Naive thymus-derived CD8-positive, alpha-beta T cell (primary cell): ENCODE measurements around the gene ADARB2. TPM values are rescaled to one million over a fixed set of nuclear protein-coding genes. Genes with fewer than 3 reads are reported as not detected.

Source experiments
- ATAC-seq, 2 donors: fragments of 150-1000 bp; cut with Tn5 transposase in 1 of 2; sonication (Bioruptor Pico), chemical (Tn5 transposase) in 1 of 2; 1 replicate in 1 of 2; 2 replicates in 1 of 2; pipeline ENCODE4 v1.10.0; 2021; ENCODE audit warnings: mild to moderate bottlenecking in 2 of 2, moderate library complexity in 2 of 2
- POLR2A ChIA-PET: fragments of 350-600 bp; sonication (Branson Sonifier 250); formaldehyde crosslinking; loops from one replicate; lab custom pipeline; 2021; ENCODE audit warnings: antibody characterized with exemption; lab: Charles Lee
- DNase-seq, 10 donors: peaks; one replicate each; pipeline versions ENCODE4 v3.0.0 to v3.0.0-alpha.2; 2020 to 2022
- H3K27ac Mint-ChIP-seq, 10 donors: one replicate each; pipeline ENCODE4 v1.8.0; 2020 to 2022; ENCODE audit warnings: mild to moderate bottlenecking in 10 of 10, mixed read lengths in 10 of 10, moderate library complexity in 4 of 10, inconsistent platforms in 1 of 10
- H3K27me3 Mint-ChIP-seq, 5 donors: one replicate each; pipeline ENCODE4 v1.8.0; 2021 to 2022; ENCODE audit warnings: mixed read lengths in 5 of 5
- H3K36me3 Mint-ChIP-seq, 3 donors: one replicate each; pipeline ENCODE4 v1.8.0; 2020 to 2022; ENCODE audit warnings: mixed read lengths in 3 of 3, mild to moderate bottlenecking in 2 of 3, inconsistent platforms in 1 of 3
- H3K4me1 Mint-ChIP-seq, 4 donors: one replicate each; pipeline ENCODE4 v1.8.0; 2021 to 2022; ENCODE audit warnings: mixed read lengths in 4 of 4
- H3K4me3 Mint-ChIP-seq, 10 donors: one replicate each; pipeline ENCODE4 v1.8.0; 2020 to 2022; ENCODE audit warnings: mild to moderate bottlenecking in 10 of 10, mixed read lengths in 10 of 10, moderate library complexity in 6 of 10, inconsistent platforms in 1 of 10
- H3K9me3 Mint-ChIP-seq, 9 donors: one replicate each; pipeline ENCODE4 v1.8.0; 2020 to 2022; ENCODE audit warnings: mixed read lengths in 9 of 9, mild to moderate bottlenecking in 3 of 9, inconsistent platforms in 1 of 9, moderate library complexity in 1 of 9
- polyA plus RNA-seq, 3 donors: library from polyadenylated mRNA; unstranded; fragments of 300-500 nt; fragmentation: Illumina TruSeq; gene quantifications; one replicate each; pipeline ENCODE4 v1.2.3, GENCODE V29; 2021
- total RNA-seq, 8 experiments: library from RNA in 2 of 8; stranded (reverse) in 2 of 8; gene quantifications; one replicate each; pipeline ENCODE4 v1.2.3 and lab custom pipeline; 2021 to 2026

ADARB2 gene
- total and polyA plus RNA-seq, 5 experiments from 2014 or later = not detected

- no peak for ATAC-seq
- no peaks in the 10 kb centered on the region for H3K27me3 Mint-ChIP-seq
Observed at GRCh38 chr10:1128649-1129048, 608.7 kb downstream of the ADARB2 start.

GRCh38 chr10:1128115-1128514 lies 609.2 kb downstream of the ADARB2 start:
- Mint-ChIP-seq H3K27me3 (no peaks in the 10 kb centered on the region), H3K27ac (peak overlapping the region in 2 of 10 donors; percentile 33 to 59), H3K4me1 (peaks cover 21 to 29% (median 24%) of the 10 kb centered on the region in 4 donors), H3K4me3 (no peak overlapping the region), H3K36me3 (peaks cover 21 to 92% (median 42%) of the 10 kb centered on the region in 3 donors), H3K9me3 (no peaks in the 10 kb centered on the region)
- ATAC-seq (no peak), DNase-seq (no peak)
- POLR2A ChIA-PET = interaction anchor here (0.8 kb wide), 1 partner anchor 9 kb away, joined by 3 read pairs; no protein-coding TSS in a partner anchor

More at GRCh38 chr10:1128649-1129048, 608.7 kb downstream of the ADARB2 start:
- no peak overlapping the region for H3K27ac Mint-ChIP-seq
- H3K4me3 Mint-ChIP-seq = no peak overlapping the region
- no peaks in the 10 kb centered on the region for H3K9me3 Mint-ChIP-seq
- POLR2A ChIA-PET = no interaction called here
- no peak for DNase-seq
- H3K36me3 Mint-ChIP-seq = peaks cover 19 to 87% (median 39%) of the 10 kb centered on the region in 3 donors
- peaks cover 19 to 28% (median 24%) of the 10 kb centered on the region in 4 donors for H3K4me1 Mint-ChIP-seq

GRCh38 chr10:1127629-1128028 lies 609.7 kb downstream of the ADARB2 start:
- DNase-seq (no peak), ATAC-seq (no peak)
- H3K27ac Mint-ChIP-seq = peak overlapping the region in 1 of 10 donors; percentile 59
- POLR2A ChIA-PET = interaction anchor here (0.8 kb wide), 1 partner anchor 9 kb away, joined by 3 read pairs; no protein-coding TSS in a partner anchor
- no peaks in the 10 kb centered on the region for H3K27me3 Mint-ChIP-seq
- H3K4me1 Mint-ChIP-seq = peaks cover 19 to 29% (median 23%) of the 10 kb centered on the region in 4 donors
- H3K36me3 Mint-ChIP-seq = peaks cover 23 to 92% (median 42%) of the 10 kb centered on the region in 3 donors
- no peak overlapping the region for H3K4me3 Mint-ChIP-seq
- H3K9me3 Mint-ChIP-seq = no peaks in the 10 kb centered on the region
